T-helper 9 cell (primary cell): ENCODE measurements around the gene KIF13A.
"Not testable (repeated sequence)": the region's sequence is repeated elsewhere in the genome, so short reads cannot be mapped to it uniquely, and the experiment has no call there.

Experiments used
- DNase-seq: peaks from one replicate; pipeline ENCODE4 v3.0.0-alpha.2; 2020

The KIF13A gene

GRCh38 chr6:17930321-17930993 lies 57.0 kb downstream of the KIF13A start:
- DNase-seq: no peak

GRCh38 chr6:17928514-17929430 lies 58.7 kb downstream of the KIF13A start:
- no peak for DNase-seq

GRCh38 chr6:17927705-17928104 lies 59.7 kb downstream of the KIF13A start:
- no peak for DNase-seq

GRCh38 chr6:17923401-17923863 lies 64.0 kb downstream of the KIF13A start:
- DNase-seq: no peak

- DNase-seq: no peak
These were observed 66.0 kb downstream of the KIF13A start for GRCh38 chr6:17921454-17921853.

- DNase-seq: no peak
These were observed 67.9 kb downstream of the KIF13A start for GRCh38 chr6:17919496-17919895.

GRCh38 chr6:17917837-17918763 lies 69.3 kb downstream of the KIF13A start:
- no peak for DNase-seq

GRCh38 chr6:17914651-17915050 lies 72.8 kb downstream of the KIF13A start:
- DNase-seq: no peak

- no peak for DNase-seq
These were observed 74.9 kb downstream of the KIF13A start for GRCh38 chr6:17912521-17912920.

- DNase-seq: not testable (repeated sequence)
These were observed 75.8 kb downstream of the KIF13A start for GRCh38 chr6:17911656-17912055.

GRCh38 chr6:17910189-17910588 lies 77.2 kb downstream of the KIF13A start:
- DNase-seq: no peak

- no peak for DNase-seq
These were observed 78.6 kb downstream of the KIF13A start for GRCh38 chr6:17908831-17909230.

- DNase-seq: no peak
These were observed 79.8 kb downstream of the KIF13A start for GRCh38 chr6:17907406-17908229.

GRCh38 chr6:17905611-17906592 lies 81.5 kb downstream of the KIF13A start:
- DNase-seq: no peak

- DNase-seq: no peak
These were observed 82.8 kb downstream of the KIF13A start for GRCh38 chr6:17904491-17905120.

- DNase-seq: no peak
These were observed 84.5 kb downstream of the KIF13A start for GRCh38 chr6:17902974-17903373.

- DNase-seq: no peak
These were observed 85.9 kb downstream of the KIF13A start for GRCh38 chr6:17901493-17901892.

GRCh38 chr6:17900011-17900410 lies 87.4 kb downstream of the KIF13A start:
- no peak for DNase-seq

- no peak for DNase-seq
These were observed 87.9 kb downstream of the KIF13A start for GRCh38 chr6:17899491-17899890.

GRCh38 chr6:17897681-17898080 lies 89.8 kb downstream of the KIF13A start:
- no peak for DNase-seq
